GM12872 (cell line): ENCODE results near the gene TBATA.

Experiments used
- CTCF ChIP-seq: IDR thresholded peaks from 3 replicates; pipeline ENCODE4 v1.5.1; 2011; ENCODE audit warnings: low read depth, mild to moderate bottlenecking, low read length, moderate library complexity; ENCODE audit not compliant: insufficient read depth

The TBATA gene

GRCh38 chr10:70829543-70829942 lies 44.4 kb upstream of the TBATA start:
- no peak for TF ChIP-seq CTCF

GRCh38 chr10:70828923-70829322 lies 43.7 kb upstream of the TBATA start:
- TF ChIP-seq CTCF: no peak

DNA sequence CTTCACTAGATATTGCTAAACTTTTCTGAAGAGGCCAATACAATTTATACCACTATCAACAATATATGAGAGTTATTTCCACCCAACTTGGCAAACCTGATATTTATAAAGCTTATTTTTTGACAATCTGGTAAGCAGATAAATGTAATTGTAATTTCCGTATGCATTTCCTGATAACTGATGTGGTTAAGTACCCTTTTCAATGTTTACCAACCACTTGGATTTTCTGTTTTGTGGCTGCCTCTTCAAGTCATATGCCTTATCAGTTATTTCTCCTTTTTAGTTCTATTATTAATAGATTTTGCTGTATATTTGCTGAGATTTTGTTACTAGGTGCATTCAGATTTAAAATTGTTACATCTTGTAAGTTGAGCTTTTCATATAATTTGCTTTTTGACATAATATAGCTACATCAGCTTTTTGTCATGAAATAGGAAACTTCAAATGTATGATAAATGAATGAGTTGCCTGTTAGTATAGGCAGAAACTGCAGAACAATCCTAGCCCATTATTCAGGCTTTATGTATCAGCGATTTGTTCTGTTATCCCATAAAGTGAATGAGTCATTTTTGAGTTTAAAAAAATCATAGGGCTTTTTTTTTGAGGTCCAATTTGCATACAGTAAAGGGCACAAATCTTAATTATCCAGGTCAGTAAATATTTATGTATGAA lies 42.0 kb upstream of the TBATA start:
- no peak for TF ChIP-seq CTCF

DNA sequence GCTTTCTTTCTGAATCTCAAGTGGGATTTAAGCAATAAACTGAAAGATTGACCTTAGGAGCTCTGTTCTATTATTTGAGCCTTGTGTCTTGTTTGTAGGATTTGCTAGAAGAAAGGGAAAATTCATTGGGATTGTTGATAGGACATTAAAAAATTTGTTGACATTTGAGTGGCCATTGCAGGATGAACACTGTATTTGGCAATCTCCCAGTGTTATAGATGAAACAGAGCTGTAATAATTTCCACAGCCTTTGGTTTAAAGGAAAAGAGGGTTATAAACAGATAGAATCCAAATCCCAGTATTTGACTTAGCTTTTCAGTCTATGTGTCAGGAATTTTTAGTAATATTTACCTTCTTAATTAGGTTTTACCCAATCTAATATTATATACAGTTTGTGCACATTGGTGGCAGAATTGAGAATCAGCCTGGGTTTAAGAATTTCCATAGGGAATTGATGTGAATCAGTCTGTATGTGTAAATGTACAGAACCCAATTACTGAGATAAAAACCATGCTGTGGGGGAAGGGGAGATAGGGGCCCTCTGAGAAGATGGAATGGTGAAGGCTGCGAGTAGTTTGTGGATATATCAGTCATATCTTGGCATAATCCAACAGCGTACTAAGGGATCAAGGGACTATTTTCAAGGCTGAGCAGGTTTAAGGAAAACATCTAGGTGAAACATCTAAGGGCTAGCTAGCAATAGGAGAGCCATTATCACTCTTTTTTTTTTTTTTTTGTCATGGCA lies 37.1 kb upstream of the TBATA start:
- no peak for TF ChIP-seq CTCF

- no peak; the same call in 2 of the 3 replicates for TF ChIP-seq CTCF
These were observed 36.0 kb upstream of the TBATA start for GRCh38 chr10:70820976-70821750.

GRCh38 chr10:70816220-70816894 lies 31.2 kb upstream of the TBATA start:
- TF ChIP-seq CTCF: no peak
